ENCODE data around the gene STRIT1.

- TF ChIP-seq ELF4 (IDR thresholded peaks at IDR 0.05): no peak
- no peak for TF ChIP-seq NFRKB (IDR thresholded peaks at IDR 0.05)
- TF ChIP-seq SUZ12 (IDR thresholded peaks at IDR 0.05): no peak
- TF ChIP-seq CTBP1 (IDR thresholded peaks at IDR 0.05; ENCODE audit: borderline replicate concordance): no peak
- TF ChIP-seq ARNT (IDR thresholded peaks at IDR 0.05): no peak
- no peak for TF ChIP-seq ZNF384 (IDR thresholded peaks at IDR 0.05)
Measured at GRCh38 chr3:155252021-155252420, 41.5 kb downstream of the STRIT1 start.

Data from HEK293T (cell line).